A673 (cell line): Measurements from ENCODE around the gene IGFBP2. TPM values are rescaled to one million over a fixed set of nuclear protein-coding genes. Genes with fewer than 3 reads are reported as not detected.

Experiments
- BruUV-seq: library from RNA; stranded (reverse); fragments of 400-500 nt; replicated peaks from 2 replicates; lab custom pipeline; 2021; lab: Mats Ljungman, UMichigan
- CTCF ChIA-PET: fragments of 300-600 bp; sonication (Branson Sonifier 250); formaldehyde crosslinking; loops from one replicate; lab custom pipeline; 2022; ENCODE audit warnings: antibody characterized with exemption; lab: Charles Lee
- POLR2A ChIA-PET: fragments of 300-600 bp; sonication (Branson Sonifier 250); formaldehyde crosslinking; loops from one replicate; lab custom pipeline; 2022; ENCODE audit warnings: antibody characterized with exemption; ENCODE audit not compliant: low non-redundant PET; lab: Charles Lee
- DNase-seq: peaks from one replicate; pipeline ENCODE4 v3.0.0-alpha.2; 2015; ENCODE audit warnings: low spot score
- H3K27ac ChIP-seq: fragments of 200-600 bp; sonication (generic); 2 replicates; pipeline ENCODE4 v1.5.1; 2016; ENCODE audit warnings: mixed run types, low read depth, mild to moderate bottlenecking, mixed read lengths, antibody characterized with exemption, low read length; ENCODE audit not compliant: poor library complexity, severe bottlenecking
- H3K27me3 ChIP-seq: fragments of 200-600 bp; sonication (generic); replicated peaks from 2 replicates; pipeline ENCODE4 v1.6.1; 2017; ENCODE audit warnings: mixed run types, low read depth, mild to moderate bottlenecking, mixed read lengths, antibody characterized with exemption, low read length; ENCODE audit not compliant: insufficient read depth, poor library complexity
- H3K36me3 ChIP-seq: fragments of 200-600 bp; sonication (generic); 2 replicates; pipeline ENCODE4 v1.6.1; 2016; ENCODE audit warnings: mixed run types, mild to moderate bottlenecking, mixed read lengths, antibody characterized with exemption, low read length; ENCODE audit not compliant: insufficient read depth, poor library complexity, severe bottlenecking
- H3K4me1 ChIP-seq: fragments of 200-600 bp; sonication (generic); 2 replicates; pipeline ENCODE4 v1.6.1; 2017; ENCODE audit warnings: mixed run types, mild to moderate bottlenecking, mixed read lengths, antibody characterized with exemption, low read length; ENCODE audit not compliant: insufficient read depth, poor library complexity, severe bottlenecking
- H3K4me3 ChIP-seq: fragments of 200-600 bp; sonication (generic); 2 replicates; pipeline ENCODE4 v1.5.1; 2016; ENCODE audit warnings: low read depth, mixed run types, mild to moderate bottlenecking, mixed read lengths, low read length; ENCODE audit not compliant: poor library complexity, severe bottlenecking
- H3K9me3 ChIP-seq: fragments of 200-600 bp; sonication (generic); 2 replicates; pipeline ENCODE4 v1.6.1; 2016; ENCODE audit warnings: mixed run types, low read depth, mild to moderate bottlenecking, mixed read lengths, antibody characterized with exemption, low read length; ENCODE audit not compliant: poor library complexity, severe bottlenecking
- EZH2 ChIP-seq: fragments of 200-600 bp; sonication (generic); IDR thresholded peaks from 2 replicates; pipeline ENCODE4 v1.6.1; 2017; ENCODE audit warnings: borderline replicate concordance, low read depth, mild to moderate bottlenecking, mixed read lengths, antibody characterized with exemption, low read length; ENCODE audit not compliant: poor library complexity, severe bottlenecking
- intact Hi-C: fragments of 100-400 bp; cut with micrococcal nuclease; formaldehyde crosslinking; loops from one replicate; pipeline ENCODE4 v1.10.0; 2022; ENCODE audit not compliant: unreplicated experiment
- total RNA-seq: library from RNA; stranded (reverse); gene quantifications from 2 replicates; pipeline ENCODE4 v1.2.3, GENCODE V29; 2021
- TF ChIP-seq, protein P1 (sequence below): fragments of 300-800, 200-600 bp; sonication (generic); conservative IDR thresholded peaks from 2 replicates; pipeline ENCODE4 v1.5.1; 2017; ENCODE audit warnings: low read depth, mild to moderate bottlenecking, antibody characterized with exemption, low read length, moderate library complexity, mixed read lengths

The IGFBP2 gene
- total RNA-seq, 1 experiment from 2014 or later: 614 TPM

DNA sequence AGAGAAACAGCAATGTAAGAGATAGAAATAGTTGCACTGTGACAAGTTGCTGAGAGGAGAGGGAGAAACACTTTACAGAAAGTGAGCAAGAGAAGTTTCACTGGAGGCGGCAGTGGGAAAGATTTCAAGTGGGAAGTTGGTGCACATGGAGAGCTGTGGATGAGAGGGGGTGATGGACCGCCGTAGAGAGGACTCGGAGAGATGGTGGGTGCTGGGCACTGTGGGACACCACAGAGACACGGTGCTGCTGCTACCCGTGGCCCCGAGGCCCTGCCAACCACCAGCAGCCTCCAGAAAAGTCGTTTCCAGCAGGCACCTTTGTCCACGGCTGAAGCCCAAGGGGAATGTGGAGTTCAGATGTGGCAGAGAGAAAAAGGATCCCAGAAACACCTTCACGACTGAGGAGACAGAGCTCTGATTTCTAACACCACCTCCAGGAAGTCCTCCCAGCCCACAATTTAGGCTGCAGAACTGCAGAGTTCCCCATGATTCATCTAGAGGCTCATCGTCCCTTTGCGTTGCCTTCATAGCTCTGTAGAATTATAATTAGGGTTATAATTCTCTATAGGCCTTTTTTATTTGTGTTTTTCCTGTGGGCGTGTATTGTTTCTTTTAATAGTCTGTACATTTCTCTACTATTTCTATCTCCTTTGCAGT is 15.9 kb upstream of the IGFBP2 start:
- Histone ChIP-seq H3K36me3 (no peaks in the 10 kb centered on the region), H3K4me3 (no peak overlapping the region), H3K27ac (peak overlapping the region; percentile 98), H3K4me1 (peaks cover 60% of the 10 kb centered on the region), H3K27me3 (no peaks in the 10 kb centered on the region), H3K9me3 (no peaks in the 10 kb centered on the region)
- TF ChIP-seq, protein P1, sequence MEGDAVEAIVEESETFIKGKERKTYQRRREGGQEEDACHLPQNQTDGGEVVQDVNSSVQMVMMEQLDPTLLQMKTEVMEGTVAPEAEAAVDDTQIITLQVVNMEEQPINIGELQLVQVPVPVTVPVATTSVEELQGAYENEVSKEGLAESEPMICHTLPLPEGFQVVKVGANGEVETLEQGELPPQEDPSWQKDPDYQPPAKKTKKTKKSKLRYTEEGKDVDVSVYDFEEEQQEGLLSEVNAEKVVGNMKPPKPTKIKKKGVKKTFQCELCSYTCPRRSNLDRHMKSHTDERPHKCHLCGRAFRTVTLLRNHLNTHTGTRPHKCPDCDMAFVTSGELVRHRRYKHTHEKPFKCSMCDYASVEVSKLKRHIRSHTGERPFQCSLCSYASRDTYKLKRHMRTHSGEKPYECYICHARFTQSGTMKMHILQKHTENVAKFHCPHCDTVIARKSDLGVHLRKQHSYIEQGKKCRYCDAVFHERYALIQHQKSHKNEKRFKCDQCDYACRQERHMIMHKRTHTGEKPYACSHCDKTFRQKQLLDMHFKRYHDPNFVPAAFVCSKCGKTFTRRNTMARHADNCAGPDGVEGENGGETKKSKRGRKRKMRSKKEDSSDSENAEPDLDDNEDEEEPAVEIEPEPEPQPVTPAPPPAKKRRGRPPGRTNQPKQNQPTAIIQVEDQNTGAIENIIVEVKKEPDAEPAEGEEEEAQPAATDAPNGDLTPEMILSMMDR: no peak
- TF ChIP-seq EZH2: no peak
- DNase-seq: no peak
- intact Hi-C loops: no loop called here
- BruUV-seq: no TSS peak
- POLR2A ChIA-PET: interaction anchor here (0.6 to 0.7 kb wide), 2 partner anchors 21 to 71 kb away, joined by 3 to 4 read pairs; no protein-coding TSS in a partner anchor
- CTCF ChIA-PET: no interaction called here

DNA sequence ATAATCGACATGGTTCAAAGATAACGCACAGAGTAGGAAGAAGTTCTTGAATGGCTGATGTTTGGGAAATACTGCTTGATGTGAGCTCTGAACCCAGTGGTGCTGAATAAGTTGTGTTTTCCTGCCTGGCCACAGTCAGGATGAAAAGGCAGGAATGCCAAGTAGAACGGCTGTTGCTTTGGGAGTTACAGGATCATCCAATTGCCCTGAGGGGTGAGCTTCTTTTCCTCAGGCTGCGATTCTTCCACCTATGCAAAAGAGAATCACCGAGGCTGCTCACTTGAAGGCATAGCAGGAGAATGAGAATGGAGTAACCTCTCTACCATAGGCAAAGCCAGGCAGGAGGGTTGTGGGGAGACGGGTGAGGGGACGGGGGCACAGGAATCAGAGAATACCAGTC is 14.4 kb upstream of the IGFBP2 start:
- POLR2A ChIA-PET: interaction anchor here (0.5 to 1.0 kb wide), 6 partner anchors 21 to 320 kb away, joined by 3 to 7 read pairs (median 4); no protein-coding TSS in a partner anchor
- TSS peak; percentile 84 for BruUV-seq
- intact Hi-C loops: loop anchor here (2.0 kb wide), 1 partner anchor 22 kb away; no protein-coding TSS in a partner anchor
- H3K4me3 ChIP-seq: peak overlapping the region; percentile 30
- no peaks in the 10 kb centered on the region for H3K27me3 ChIP-seq
- no peaks in the 10 kb centered on the region for H3K36me3 ChIP-seq
- TF ChIP-seq, protein P1: no peak
- TF ChIP-seq EZH2: no peak
- peaks cover 65% of the 10 kb centered on the region for H3K4me1 ChIP-seq
- no peaks in the 10 kb centered on the region for H3K9me3 ChIP-seq
- CTCF ChIA-PET: interaction anchor here (0.7 kb wide), 1 partner anchor 99 kb away, joined by 3 read pairs; no protein-coding TSS in a partner anchor
- DNase-seq: no peak
- H3K27ac ChIP-seq: peak overlapping the region; percentile 98

DNA sequence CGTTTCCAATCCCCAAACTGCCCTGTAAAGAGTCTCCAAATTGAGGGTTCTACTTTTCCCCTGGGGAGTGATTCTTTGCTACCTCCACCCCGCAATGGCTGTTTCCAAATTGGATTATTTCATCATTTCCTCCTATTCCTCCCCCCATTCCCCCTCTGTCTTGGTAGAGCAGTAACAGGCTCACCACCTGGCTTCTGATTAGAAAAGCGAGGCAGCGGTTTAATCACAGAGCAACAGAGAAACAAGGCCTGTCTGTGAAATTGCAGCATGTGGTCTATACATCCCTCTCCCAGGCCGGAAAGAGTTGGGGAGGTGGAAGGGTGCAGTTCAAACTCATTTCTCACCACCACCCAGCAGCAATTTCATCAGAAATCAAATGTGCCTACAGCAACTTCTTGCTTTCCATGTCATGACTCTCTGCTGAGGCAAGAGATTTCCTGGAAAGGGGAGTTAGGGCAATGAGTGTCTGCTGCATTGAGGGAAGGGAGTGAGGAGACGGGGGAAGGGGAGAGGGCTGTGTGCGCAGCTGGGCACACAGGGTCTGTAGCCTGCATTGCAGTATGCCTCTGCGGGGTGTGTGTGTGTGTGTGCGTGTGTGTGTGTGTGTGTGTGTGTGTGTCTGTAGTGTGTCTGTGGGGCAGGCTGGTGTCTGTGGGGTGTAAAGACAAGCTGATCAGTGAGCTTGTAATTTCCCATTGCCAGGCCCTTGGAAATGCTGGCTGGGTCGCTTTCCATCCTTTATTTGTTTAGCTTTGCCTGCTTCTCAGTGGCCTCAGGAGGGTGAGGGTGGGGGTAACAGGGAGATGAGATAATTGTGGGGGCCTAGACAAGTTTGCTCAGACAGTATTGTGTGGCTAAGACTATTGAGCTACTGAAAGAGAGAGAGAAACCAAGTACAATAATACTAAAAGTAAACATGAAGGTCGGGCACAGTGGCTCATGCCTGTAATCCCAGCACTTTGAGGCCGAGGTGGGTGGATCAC is 13.5 kb upstream of the IGFBP2 start:
- Histone ChIP-seq H3K27ac (peak overlapping the region; percentile 98), H3K4me3 (peak overlapping the region; percentile 30), H3K4me1 (peaks cover 65% of the 10 kb centered on the region), H3K36me3 (no peaks in the 10 kb centered on the region), H3K9me3 (no peaks in the 10 kb centered on the region), H3K27me3 (no peaks in the 10 kb centered on the region)
- peak; percentile 96 for DNase-seq
- POLR2A ChIA-PET: interaction anchor here (0.7 to 0.8 kb wide), 2 partner anchors 24 to 214 kb away, joined by 3 to 4 read pairs; no protein-coding TSS in a partner anchor
- intact Hi-C loops: loop anchor here (2.0 kb wide), 1 partner anchor 23 kb away; no protein-coding TSS in a partner anchor
- no TSS peak for BruUV-seq
- TF ChIP-seq EZH2: no peak
- TF ChIP-seq, protein P1: no peak
- CTCF ChIA-PET: interaction anchor here (0.6 to 0.7 kb wide), 2 partner anchors 15 to 38 kb away, joined by 3 to 12 read pairs; no protein-coding TSS in a partner anchor
